ENCODE data around the gene IRF6.

- TF ChIP-seq CTCF (IDR thresholded peaks at IDR 0.05): no peak
- no peak for TF ChIP-seq POLR2A (IDR thresholded peaks at IDR 0.05)
These were observed 57.3 kb downstream of the IRF6 start for GRCh38 chr1:209748620-209749019.
